H1 (cell line): Measurements from ENCODE around the gene DISC1. TPM values are rescaled to one million over a fixed set of nuclear protein-coding genes. Genes with fewer than 3 reads are reported as not detected.

Experiments
- CTCF ChIA-PET: fragments of 300-600 bp; sonication (Branson Sonifier 250); formaldehyde crosslinking; loops from one replicate; lab custom pipeline; 2021; ENCODE audit not compliant: partially characterized antibody; lab: Charles Lee
- POLR2A ChIA-PET: fragments of 300-600 bp; sonication (Branson Sonifier 250); formaldehyde crosslinking; loops from one replicate; lab custom pipeline; 2021; ENCODE audit warnings: inconsistent platforms; ENCODE audit not compliant: partially characterized antibody; lab: Charles Lee
- DNase-seq, 2 experiments: peaks; one replicate each; pipeline versions ENCODE4 v3.0.0 to v3.0.0-alpha.2; 2010 to 2022; ENCODE audit warnings: low spot score in 2 of 2, low read depth in 1 of 2, mixed read lengths in 1 of 2
- FAIRE-seq: peaks from 2 replicates; lab custom pipeline; 2011; peaks lifted over from hg19 to GRCh38; lab: Jason Lieb, UNC
- H2AFZ ChIP-seq: 2 replicates; pipeline ENCODE4 v1.8.1; 2012; ENCODE audit warnings: low read length, inconsistent platforms
- H2AK5ac ChIP-seq: 2 replicates; pipeline ENCODE4 v1.6.1; 2013; ENCODE audit warnings: low read depth, low read length
- H2BK120ac ChIP-seq: replicated peaks from 2 replicates; pipeline ENCODE3; 2013; ENCODE audit warnings: low read depth, low read length, inconsistent platforms
- H2BK12ac ChIP-seq: 2 replicates; pipeline ENCODE4 v1.6.1; 2013; ENCODE audit warnings: low read depth, low read length
- H2BK15ac ChIP-seq: 2 replicates; pipeline ENCODE4 v1.6.1; 2013; ENCODE audit warnings: low read length
- H2BK20ac ChIP-seq: 2 replicates; pipeline ENCODE4 v1.6.1; 2013; ENCODE audit warnings: low read length
- H2BK5ac ChIP-seq: 2 replicates; pipeline ENCODE4 v1.6.1; 2013; ENCODE audit warnings: low read depth, low read length
- H3K14ac ChIP-seq: 2 replicates; pipeline ENCODE4 v1.6.1; 2013; ENCODE audit warnings: inconsistent platforms; ENCODE audit not compliant: insufficient read length
- H3K18ac ChIP-seq: 2 replicates; pipeline ENCODE4 v1.6.1; 2013; ENCODE audit warnings: low read length; ENCODE audit errors: extremely low read depth
- H3K23ac ChIP-seq: 2 replicates; pipeline ENCODE4 v1.6.1; 2013; ENCODE audit warnings: inconsistent platforms; ENCODE audit not compliant: insufficient read length
- H3K23me2 ChIP-seq: 2 replicates; pipeline ENCODE4 v1.6.1; 2013; ENCODE audit warnings: low read depth, low read length
- H3K27ac ChIP-seq: 2 replicates; pipeline ENCODE4 v1.6.1; 2011; ENCODE audit warnings: low read depth, low read length, inconsistent platforms
- H3K27me3 ChIP-seq, 4 experiments: replicated peaks in 1 of 4; 1 replicate in 1 of 4; 2 replicates in 3 of 4; pipeline versions ENCODE4 v1.6.1 to v1.8.1; 2011 to 2013; ENCODE audit warnings: low read length in 3 of 4, mild to moderate bottlenecking in 3 of 4, inconsistent platforms in 2 of 4, mixed read lengths in 2 of 4, moderate library complexity in 1 of 4; ENCODE audit not compliant: control insufficient read depth in 3 of 4, insufficient read depth in 3 of 4; ENCODE audit errors: extremely low read depth in 1 of 4
- H3K36me3 ChIP-seq, 4 experiments: 2 replicates each; pipeline versions ENCODE4 v1.6.1 to v1.8.1; 2011 to 2013; ENCODE audit warnings: mild to moderate bottlenecking in 4 of 4, low read length in 3 of 4, moderate library complexity in 2 of 4, control low read depth in 1 of 4, inconsistent platforms in 1 of 4; ENCODE audit not compliant: insufficient read depth in 4 of 4, control insufficient read depth in 2 of 4
- H3K4ac ChIP-seq: replicated peaks from 2 replicates; pipeline ENCODE3; 2013; ENCODE audit warnings: low read length, low read depth, mixed read lengths, inconsistent platforms; ENCODE audit not compliant: insufficient read length
- H3K4me1 ChIP-seq, 4 experiments: replicated peaks in 1 of 4; 1 replicate in 1 of 4; 2 replicates in 3 of 4; pipeline versions ENCODE4 v1.6.1 to v1.8.1; 2011 to 2013; ENCODE audit warnings: low read length in 3 of 4, inconsistent platforms in 2 of 4, mixed read lengths in 1 of 4; ENCODE audit not compliant: insufficient read depth in 4 of 4, control insufficient read depth in 3 of 4
- H3K4me2 ChIP-seq, 2 experiments: 2 replicates each; pipeline versions ENCODE4 v1.6.1 to v1.8.1; 2011 to 2013; ENCODE audit warnings: low read depth in 2 of 2, low read length in 2 of 2, control low read depth in 1 of 2, inconsistent platforms in 1 of 2, mild to moderate bottlenecking in 1 of 2; ENCODE audit not compliant: insufficient read depth in 1 of 2
- H3K4me3 ChIP-seq, 4 experiments: fragments of 200-600, 300-600 bp in 1 of 4; sonication (generic), shearing (Covaris generic), sonication (Bioruptor Twin) in 1 of 4; 2 replicates each; pipeline versions ENCODE4 v1.5.1 to v1.8.1; 2011 to 2016; ENCODE audit warnings: low read length in 4 of 4, low read depth in 3 of 4, control low read depth in 2 of 4, inconsistent platforms in 2 of 4, mild to moderate bottlenecking in 2 of 4, mixed read lengths in 1 of 4, moderate library complexity in 1 of 4; ENCODE audit not compliant: insufficient read depth in 2 of 4; ENCODE audit errors: extremely low read depth in 1 of 4
- H3K56ac ChIP-seq: replicated peaks from 2 replicates; pipeline ENCODE3; 2013; ENCODE audit warnings: low read depth, mild to moderate bottlenecking, mixed read lengths, low read length, inconsistent platforms; ENCODE audit not compliant: insufficient read length
- H3K79me1 ChIP-seq: 2 replicates; pipeline ENCODE4 v1.6.1; 2013; ENCODE audit warnings: low read depth, low read length, control low read depth
- H3K79me2 ChIP-seq, 2 experiments: 2 replicates each; pipeline versions ENCODE4 v1.6.1 to v1.8.1; 2012 to 2013; ENCODE audit warnings: low read length in 2 of 2, mild to moderate bottlenecking in 2 of 2, inconsistent platforms in 1 of 2; ENCODE audit not compliant: insufficient read depth in 2 of 2, control insufficient read depth in 1 of 2
- H3K9ac ChIP-seq, 4 experiments: replicated peaks in 1 of 4; 1 replicate in 1 of 4; 2 replicates in 3 of 4; pipeline versions ENCODE4 v1.6.1 to v1.8.1; 2011 to 2013; ENCODE audit warnings: low read depth in 3 of 4, low read length in 3 of 4, control low read depth in 2 of 4, mild to moderate bottlenecking in 2 of 4, moderate library complexity in 2 of 4, inconsistent platforms in 1 of 4; ENCODE audit errors: extremely low read depth in 1 of 4
- H3K9me3 ChIP-seq, 2 experiments: 2 replicates each; pipeline versions ENCODE4 v1.6.1 to v1.8.1; 2012 to 2013; ENCODE audit warnings: mild to moderate bottlenecking in 2 of 2, moderate library complexity in 2 of 2, control low read depth in 1 of 2, inconsistent platforms in 1 of 2, low read depth in 1 of 2, low read length in 1 of 2, mixed read lengths in 1 of 2; ENCODE audit not compliant: insufficient read depth in 2 of 2
- H4K20me1 ChIP-seq, 2 experiments: replicated peaks in 1 of 2; 2 replicates each; pipeline versions ENCODE3 to v1.8.1; 2011 to 2013; ENCODE audit warnings: inconsistent platforms in 2 of 2, low read length in 2 of 2, mild to moderate bottlenecking in 1 of 2; ENCODE audit not compliant: insufficient read depth in 2 of 2, control insufficient read depth in 1 of 2
- H4K5ac ChIP-seq: 2 replicates; pipeline ENCODE4 v1.6.1; 2013; ENCODE audit warnings: low read length, low read depth, mixed read lengths, inconsistent platforms; ENCODE audit not compliant: insufficient read length
- H4K8ac ChIP-seq: 2 replicates; pipeline ENCODE4 v1.8.0; 2013; ENCODE audit warnings: mild to moderate bottlenecking, moderate library complexity, low read length, inconsistent platforms; ENCODE audit not compliant: insufficient read depth; ENCODE audit errors: extremely low read depth
- H4K91ac ChIP-seq: replicated peaks from 2 replicates; pipeline ENCODE3; 2013; ENCODE audit warnings: low read length, mixed read lengths, inconsistent platforms; ENCODE audit not compliant: insufficient read length
- PHF8 ChIP-seq: fragments of 200-600 bp; sonication (generic); conservative IDR thresholded peaks from 2 replicates; pipeline ENCODE4 v1.7.1; 2012; ENCODE audit warnings: low read depth, mild to moderate bottlenecking, inconsistent platforms, low read length, moderate library complexity
- SP2 ChIP-seq: IDR thresholded peaks from 2 replicates; pipeline ENCODE4 v1.6.1; 2012; ENCODE audit warnings: mild to moderate bottlenecking, low read length, inconsistent platforms
- WGBS, 2 experiments: shearing (Covaris generic) in 1 of 2; methylation state at CpG; one replicate each; pipeline versions ENCODE4 v1.1.6 to v1.1.7; 2013 to 2015; ENCODE audit warnings: low lambda C conversion rate in 2 of 2, mixed read lengths in 2 of 2, inconsistent platforms in 1 of 2, low coverage in 1 of 2, missing lambda C conversion rate in 1 of 2; ENCODE audit not compliant: insufficient replicate concordance in 2 of 2, insufficient coverage in 1 of 2, insufficient read length in 1 of 2; ENCODE audit errors: extremely low coverage in 1 of 2, missing lambda C conversion rate in 1 of 2; 5-methylcytosine and 5-hydroxymethylcytosine counted together
- polyA plus RNA-seq, 7 experiments: library from polyadenylated mRNA; depleted of rRNA in 3 of 7; stranded (reverse) in 5 of 7; unstranded in 2 of 7; fragments of >200 nt in 5 of 7; fragments of 200-250 nt in 2 of 7; gene quantifications; 1 replicate in 5 of 7; 2 replicates in 1 of 7; 4 replicates in 1 of 7; pipeline versions ENCODE4 v1.2.1 to v1.2.3, GENCODE V29; 2011 to 2013; ENCODE audit warnings: missing spikeins in 2 of 7, mixed read lengths in 2 of 7
- total RNA-seq: library from RNA; stranded (reverse); fragmentation: NEBNext Ultra II Directional; extraction: Animal tissue kit (Norgen Biotek cat#: 25700); gene quantifications from 2 replicates; pipeline ENCODE4 v1.2.1, GENCODE V29; 2021

The DISC1 gene
- total and polyA plus RNA-seq, 2 of the 8 experiments (the other 6 are each of a cell fraction or from before 2014, with no cell fraction given), result 1.1 to 3.5 TPM

- Histone ChIP-seq H3K4ac (no peak overlapping the region), H3K9me3 (no peaks in the 10 kb centered on the region), H2BK12ac (no peak overlapping the region), H3K23me2 (no peaks in the 10 kb centered on the region), H4K8ac (no peak overlapping the region), H3K4me1 (peaks cover 0 to 18% (median 5%) of the 10 kb centered on the region in 4 experiments; a peak in 4 of 7 replicates), H3K27me3 (no peaks in the 10 kb centered on the region), H4K20me1 (no peaks in the 10 kb centered on the region), H3K9ac (no peak overlapping the region), H3K23ac (no peak overlapping the region), H2BK120ac (no peak overlapping the region), H3K36me3 (no peaks in the 10 kb centered on the region), H2BK5ac (no peak overlapping the region), H2BK20ac (no peak overlapping the region), H3K79me1 (no peaks in the 10 kb centered on the region), H3K27ac (no peak overlapping the region), H2AFZ (no peak overlapping the region), H3K4me2 (no peak overlapping the region), H2BK15ac (no peak overlapping the region), H4K5ac (no peak overlapping the region), H3K4me3 (no peak overlapping the region), H2AK5ac (no peak overlapping the region), H3K56ac (no peak overlapping the region), H3K14ac (no peak overlapping the region), H4K91ac (no peak overlapping the region), H3K18ac (0 out of 2 replicates have a peak overlapping the region, but pooled peaks have one; percentile 43), H3K79me2 (no peaks in the 10 kb centered on the region)
- DNase-seq (no peak), FAIRE-seq (no peak)
- ChIA-PET POLR2A (no interaction called here), CTCF (interaction anchor here (1.5 to 1.6 kb wide), 2 partner anchors 10 to 52 kb away, joined by 3 to 6 read pairs; no protein-coding TSS in a partner anchor)
- no peak for TF ChIP-seq SP2
- no peak for TF ChIP-seq PHF8
- WGBS, 2 experiments, result 96% methylated on average over 4 of the region's 4 CpGs; no CpG with 5 or more reads in 1 of the 2 experiments
Measured at GRCh38 chr1:231856894-231857293, 230.3 kb downstream of the DISC1 start.
